ENCODE results near the gene EXOC2. TPM values are rescaled to one million over a fixed set of nuclear protein-coding genes. Genes with fewer than 3 reads are reported as not detected.

Gene EXOC2
- total RNA-seq, 4 donors from 2014 or later: 20.9 to 28.5 (median 24.6) TPM

GRCh38 chr6:620950-621349 is 72.0 kb downstream of the EXOC2 start:
- H3K9me3 ChIP-seq: no peaks in the 10 kb centered on the region
- TF ChIP-seq, protein P1, sequence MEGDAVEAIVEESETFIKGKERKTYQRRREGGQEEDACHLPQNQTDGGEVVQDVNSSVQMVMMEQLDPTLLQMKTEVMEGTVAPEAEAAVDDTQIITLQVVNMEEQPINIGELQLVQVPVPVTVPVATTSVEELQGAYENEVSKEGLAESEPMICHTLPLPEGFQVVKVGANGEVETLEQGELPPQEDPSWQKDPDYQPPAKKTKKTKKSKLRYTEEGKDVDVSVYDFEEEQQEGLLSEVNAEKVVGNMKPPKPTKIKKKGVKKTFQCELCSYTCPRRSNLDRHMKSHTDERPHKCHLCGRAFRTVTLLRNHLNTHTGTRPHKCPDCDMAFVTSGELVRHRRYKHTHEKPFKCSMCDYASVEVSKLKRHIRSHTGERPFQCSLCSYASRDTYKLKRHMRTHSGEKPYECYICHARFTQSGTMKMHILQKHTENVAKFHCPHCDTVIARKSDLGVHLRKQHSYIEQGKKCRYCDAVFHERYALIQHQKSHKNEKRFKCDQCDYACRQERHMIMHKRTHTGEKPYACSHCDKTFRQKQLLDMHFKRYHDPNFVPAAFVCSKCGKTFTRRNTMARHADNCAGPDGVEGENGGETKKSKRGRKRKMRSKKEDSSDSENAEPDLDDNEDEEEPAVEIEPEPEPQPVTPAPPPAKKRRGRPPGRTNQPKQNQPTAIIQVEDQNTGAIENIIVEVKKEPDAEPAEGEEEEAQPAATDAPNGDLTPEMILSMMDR (IDR thresholded peaks at IDR 0.05): no peak
- TF ChIP-seq EP300 (IDR thresholded peaks at IDR 0.05) (no peak), POLR2A (IDR thresholded peaks at IDR 0.05; ENCODE audit: low read depth) (no peak), POLR2AphosphoS5 (IDR thresholded peaks at IDR 0.05) (no peak)
- no peak overlapping the region for H3K4me3 ChIP-seq
- no peak for DNase-seq (ENCODE audit: extremely low spot score)
- peaks cover 0 to 31% (median 16%) of the 10 kb centered on the region in 4 donors for H3K4me1 ChIP-seq
- 95% methylated on average over 3 of the region's 4 CpGs for WGBS
- intact Hi-C loops (cut with DNase I): no loop called here
- peak overlapping the region in 1 of 4 donors; percentile 76 for H3K27ac ChIP-seq (replicated peaks in 1 of 4)
- H3K36me3 ChIP-seq: peaks cover 0 to 37% (median 13%) of the 10 kb centered on the region in 4 donors
- no peaks in the 10 kb centered on the region for H3K27me3 ChIP-seq

DNA sequence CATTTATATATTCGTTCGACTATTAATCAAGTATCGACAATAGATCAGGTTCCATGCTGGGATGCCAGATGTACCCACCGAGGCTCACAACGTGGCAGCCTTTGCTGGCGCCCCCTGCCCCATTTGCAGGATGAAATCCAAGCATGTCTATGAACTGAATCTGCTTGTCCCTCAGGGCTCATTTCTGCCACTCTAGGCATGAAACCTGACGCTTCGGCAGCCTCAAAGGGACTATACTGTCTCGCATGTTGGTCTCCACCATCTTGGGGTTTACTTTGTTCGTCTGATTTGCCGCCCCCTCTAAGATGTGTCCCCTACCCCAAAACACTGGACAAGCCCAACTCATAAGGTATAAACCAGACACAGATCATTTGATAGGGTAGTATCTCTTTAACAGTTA is 72.8 kb downstream of the EXOC2 start:
- H3K27me3 ChIP-seq: no peaks in the 10 kb centered on the region
- no peak for TF ChIP-seq POLR2A (IDR thresholded peaks at IDR 0.05; ENCODE audit: low read depth)
- no peak for TF ChIP-seq EP300 (IDR thresholded peaks at IDR 0.05)
- TF ChIP-seq POLR2AphosphoS5 (IDR thresholded peaks at IDR 0.05): no peak
- TF ChIP-seq, protein P1 (IDR thresholded peaks at IDR 0.05): no peak
- no peak overlapping the region for H3K4me3 ChIP-seq
- H3K27ac ChIP-seq (replicated peaks in 1 of 4): no peak overlapping the region
- H3K9me3 ChIP-seq: no peaks in the 10 kb centered on the region
- intact Hi-C loops (cut with DNase I): no loop called here
- WGBS: 96% methylated on average over 10 of the region's 11 CpGs
- H3K4me1 ChIP-seq: peaks cover 0 to 23% (median 9%) of the 10 kb centered on the region in 4 donors
- DNase-seq (ENCODE audit: extremely low spot score): no peak
- peaks cover 0 to 44% (median 17%) of the 10 kb centered on the region in 4 donors for H3K36me3 ChIP-seq

DNA sequence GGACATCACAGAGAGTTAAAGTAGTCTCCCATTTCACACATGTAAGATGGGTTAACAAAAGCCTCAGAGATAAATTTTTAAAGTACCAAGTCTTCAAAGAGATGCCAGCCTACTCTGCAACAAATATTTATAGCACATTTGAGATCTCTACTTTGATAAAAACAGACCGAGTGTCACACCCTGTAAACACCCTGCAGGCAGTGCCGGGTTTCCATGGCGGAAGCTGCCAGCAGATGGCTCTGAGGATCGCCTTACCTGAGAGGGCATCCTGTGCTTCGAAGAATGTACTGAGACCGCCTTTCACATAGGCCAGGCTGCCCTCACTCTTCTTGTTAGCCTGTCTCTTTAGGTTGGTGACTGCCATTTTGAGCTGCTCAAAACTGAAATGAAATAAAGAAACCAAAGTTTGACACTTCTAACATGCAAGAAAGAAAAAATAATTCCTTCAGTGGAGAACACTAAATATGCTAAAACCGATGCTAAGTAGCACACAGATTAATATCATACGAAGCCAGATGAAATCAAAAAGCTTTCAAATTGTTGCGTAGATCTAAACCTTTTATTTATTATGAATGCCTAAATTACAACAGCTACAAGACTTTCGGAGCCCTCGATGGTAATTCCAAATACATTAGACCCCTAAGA is 75.4 kb downstream of the EXOC2 start:
- no peak for DNase-seq (ENCODE audit: extremely low spot score)
- 91% methylated on average over 11 of the region's 11 CpGs for WGBS
- no peak for TF ChIP-seq POLR2AphosphoS5 (IDR thresholded peaks at IDR 0.05)
- H3K27me3 ChIP-seq: no peaks in the 10 kb centered on the region
- peaks cover 0 to 12% (median 4%) of the 10 kb centered on the region in 4 donors for H3K4me1 ChIP-seq
- peaks cover 0 to 58% (median 20%) of the 10 kb centered on the region in 4 donors for H3K36me3 ChIP-seq
- H3K9me3 ChIP-seq: no peaks in the 10 kb centered on the region
- H3K27ac ChIP-seq (replicated peaks in 1 of 4): no peak overlapping the region
- no peak overlapping the region for H3K4me3 ChIP-seq
- intact Hi-C loops (cut with DNase I): no loop called here

GRCh38 chr6:613981-614380 is 79.0 kb downstream of the EXOC2 start:
- Histone ChIP-seq H3K27me3 (no peaks in the 10 kb centered on the region), H3K4me3 (no peak overlapping the region), H3K36me3 (peaks cover 9 to 47% (median 25%) of the 10 kb centered on the region in 4 donors), H3K9me3 (no peaks in the 10 kb centered on the region), H3K4me1 (no peaks in the 10 kb centered on the region), H3K27ac (replicated peaks in 1 of 4) (no peak overlapping the region)
- intact Hi-C loops (cut with DNase I): no loop called here
- WGBS: 87% methylated on average over 7 of the region's 7 CpGs
- no peak for DNase-seq (ENCODE audit: extremely low spot score)
- no peak for TF ChIP-seq EP300 (IDR thresholded peaks at IDR 0.05)

- intact Hi-C loops (cut with DNase I): no loop called here
- no peak for TF ChIP-seq POLR2AphosphoS5 (IDR thresholded peaks at IDR 0.05)
- TF ChIP-seq, protein P1 (IDR thresholded peaks at IDR 0.05): no peak
- no peak for TF ChIP-seq POLR2A (IDR thresholded peaks at IDR 0.05; ENCODE audit: low read depth)
- TF ChIP-seq EP300 (IDR thresholded peaks at IDR 0.05): no peak
- 72% methylated on average over 4 of the region's 4 CpGs for WGBS
- Histone ChIP-seq H3K27ac (replicated peaks in 1 of 4) (no peak overlapping the region), H3K27me3 (no peaks in the 10 kb centered on the region), H3K4me1 (no peaks in the 10 kb centered on the region), H3K36me3 (peaks cover 12 to 52% (median 21%) of the 10 kb centered on the region in 4 donors), H3K9me3 (no peaks in the 10 kb centered on the region), H3K4me3 (no peak overlapping the region)
- DNase-seq (ENCODE audit: extremely low spot score): no peak
These were observed 81.0 kb downstream of the EXOC2 start for GRCh38 chr6:611928-612327.

GRCh38 chr6:610882-611281 is 82.1 kb downstream of the EXOC2 start:
- Histone ChIP-seq H3K36me3 (peaks cover 12 to 51% (median 24%) of the 10 kb centered on the region in 4 donors), H3K9me3 (no peaks in the 10 kb centered on the region), H3K27me3 (no peaks in the 10 kb centered on the region), H3K4me1 (no peaks in the 10 kb centered on the region), H3K27ac (replicated peaks in 1 of 4) (no peak overlapping the region), H3K4me3 (no peak overlapping the region)
- no peak for DNase-seq (ENCODE audit: extremely low spot score)
- intact Hi-C loops (cut with DNase I): no loop called here
- WGBS: 51% methylated on average over 2 of the region's 2 CpGs
- TF ChIP-seq, protein P1 (IDR thresholded peaks at IDR 0.05): no peak
- TF ChIP-seq POLR2A (IDR thresholded peaks at IDR 0.05; ENCODE audit: low read depth): no peak
- TF ChIP-seq POLR2AphosphoS5 (IDR thresholded peaks at IDR 0.05): no peak
- no peak for TF ChIP-seq EP300 (IDR thresholded peaks at IDR 0.05)

Data from esophagus muscularis mucosa (tissue), 4 donors.